OCI-LY3 (cell line): ENCODE results near the gene OTOGL.

Source experiments
- H2AFZ ChIP-seq: fragments of 200-600, 300-600 bp; shearing (Covaris generic); 2 replicates; pipeline ENCODE4 v1.6.0; 2014; ENCODE audit warnings: antibody characterized with exemption, low read depth, low read length
- H3K27ac ChIP-seq: fragments of 200-600, 300-600 bp; sonication (generic); 2 replicates; pipeline ENCODE4 v1.5.1; 2014; ENCODE audit warnings: mild to moderate bottlenecking, low read length, moderate library complexity, mixed read lengths
- H3K27me3 ChIP-seq: fragments of 200-600, 300-600 bp; sonication (generic); 2 replicates; pipeline ENCODE4 v1.6.1; 2014; ENCODE audit warnings: low read depth, low read length, mixed read lengths
- H3K36me3 ChIP-seq: fragments of 200-600, 300-600 bp; sonication (generic); replicated peaks from 2 replicates; pipeline ENCODE3; 2014; ENCODE audit warnings: low read depth, low read length, mixed read lengths
- H3K4me1 ChIP-seq: fragments of 300-600, 200-600 bp; sonication (generic); 2 replicates; pipeline ENCODE4 v1.6.1; 2014; ENCODE audit warnings: low read length, mixed read lengths
- H3K4me2 ChIP-seq: fragments of 200-600, 300-600 bp; sonication (generic); 2 replicates; pipeline ENCODE4 v1.6.1; 2014; ENCODE audit warnings: low read length, mixed read lengths
- H3K4me3 ChIP-seq: fragments of 300-600, 200-600 bp; sonication (generic); 2 replicates; pipeline ENCODE4 v1.5.1; 2014; ENCODE audit warnings: antibody characterized with exemption, mild to moderate bottlenecking, low read length, moderate library complexity
- H3K79me2 ChIP-seq: fragments of 300-600, 200-600 bp; shearing (Covaris generic); 2 replicates; pipeline ENCODE4 v1.6.1; 2014; ENCODE audit warnings: mild to moderate bottlenecking, low read length, mixed read lengths
- H3K9ac ChIP-seq: fragments of 300-600, 200-600 bp; shearing (Covaris generic); 2 replicates; pipeline ENCODE4 v1.6.0; 2014; ENCODE audit warnings: mild to moderate bottlenecking, low read length, moderate library complexity
- H3K9me3 ChIP-seq: fragments of 200-600, 300-600 bp; shearing (Covaris generic); 2 replicates; pipeline ENCODE4 v1.6.1; 2014; ENCODE audit warnings: low read length, mixed read lengths; ENCODE audit not compliant: insufficient read depth
- H4K20me1 ChIP-seq: fragments of 200-600, 300-600 bp; sonication (generic); 2 replicates; pipeline ENCODE4 v1.6.1; 2016; ENCODE audit warnings: low read length, mixed read lengths; ENCODE audit not compliant: insufficient read depth
- EZH2phosphoT487 ChIP-seq: fragments of 200-600 bp; shearing (Covaris generic); IDR thresholded peaks from 2 replicates; pipeline ENCODE4 v1.6.1; 2018; ENCODE audit warnings: antibody characterized with exemption, mixed run types, low read depth
- TF ChIP-seq, protein P1 (sequence below): fragments of 200-600, 300-600 bp; sonication (generic); IDR thresholded peaks from 2 replicates; pipeline ENCODE4 v1.5.1; 2014; ENCODE audit warnings: antibody characterized with exemption, low read length, low read depth

OTOGL gene

DNA sequence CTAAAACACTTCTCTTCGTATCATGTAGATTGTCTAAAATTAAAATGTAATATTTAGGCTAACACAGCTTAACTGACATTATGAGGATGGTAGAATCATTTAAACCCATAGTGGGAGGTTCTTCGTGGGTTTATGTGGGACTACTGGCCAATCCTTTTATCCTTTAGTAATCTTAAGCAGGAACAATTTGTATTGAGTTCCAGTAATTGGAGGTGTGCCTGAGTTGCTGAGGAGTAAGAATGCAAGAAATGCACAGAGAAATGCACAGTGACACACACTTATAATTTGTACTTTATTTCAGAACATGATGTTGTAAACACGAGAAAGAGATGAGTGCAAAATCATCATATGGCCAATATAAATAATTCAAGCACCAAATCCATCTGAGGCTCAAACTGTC lies 22.3 kb downstream of the OTOGL start:
- Histone ChIP-seq H3K4me1 (no peaks in the 10 kb centered on the region), H3K79me2 (no peaks in the 10 kb centered on the region), H3K9me3 (no peaks in the 10 kb centered on the region), H3K4me3 (no peak overlapping the region), H2AFZ (no peak overlapping the region), H3K27ac (no peak overlapping the region), H3K36me3 (no peaks in the 10 kb centered on the region), H3K27me3 (no peaks in the 10 kb centered on the region), H4K20me1 (no peaks in the 10 kb centered on the region), H3K4me2 (no peak overlapping the region), H3K9ac (no peak overlapping the region)
- TF ChIP-seq EZH2phosphoT487, result no peak
- TF ChIP-seq, protein P1, sequence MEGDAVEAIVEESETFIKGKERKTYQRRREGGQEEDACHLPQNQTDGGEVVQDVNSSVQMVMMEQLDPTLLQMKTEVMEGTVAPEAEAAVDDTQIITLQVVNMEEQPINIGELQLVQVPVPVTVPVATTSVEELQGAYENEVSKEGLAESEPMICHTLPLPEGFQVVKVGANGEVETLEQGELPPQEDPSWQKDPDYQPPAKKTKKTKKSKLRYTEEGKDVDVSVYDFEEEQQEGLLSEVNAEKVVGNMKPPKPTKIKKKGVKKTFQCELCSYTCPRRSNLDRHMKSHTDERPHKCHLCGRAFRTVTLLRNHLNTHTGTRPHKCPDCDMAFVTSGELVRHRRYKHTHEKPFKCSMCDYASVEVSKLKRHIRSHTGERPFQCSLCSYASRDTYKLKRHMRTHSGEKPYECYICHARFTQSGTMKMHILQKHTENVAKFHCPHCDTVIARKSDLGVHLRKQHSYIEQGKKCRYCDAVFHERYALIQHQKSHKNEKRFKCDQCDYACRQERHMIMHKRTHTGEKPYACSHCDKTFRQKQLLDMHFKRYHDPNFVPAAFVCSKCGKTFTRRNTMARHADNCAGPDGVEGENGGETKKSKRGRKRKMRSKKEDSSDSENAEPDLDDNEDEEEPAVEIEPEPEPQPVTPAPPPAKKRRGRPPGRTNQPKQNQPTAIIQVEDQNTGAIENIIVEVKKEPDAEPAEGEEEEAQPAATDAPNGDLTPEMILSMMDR, result no peak

DNA sequence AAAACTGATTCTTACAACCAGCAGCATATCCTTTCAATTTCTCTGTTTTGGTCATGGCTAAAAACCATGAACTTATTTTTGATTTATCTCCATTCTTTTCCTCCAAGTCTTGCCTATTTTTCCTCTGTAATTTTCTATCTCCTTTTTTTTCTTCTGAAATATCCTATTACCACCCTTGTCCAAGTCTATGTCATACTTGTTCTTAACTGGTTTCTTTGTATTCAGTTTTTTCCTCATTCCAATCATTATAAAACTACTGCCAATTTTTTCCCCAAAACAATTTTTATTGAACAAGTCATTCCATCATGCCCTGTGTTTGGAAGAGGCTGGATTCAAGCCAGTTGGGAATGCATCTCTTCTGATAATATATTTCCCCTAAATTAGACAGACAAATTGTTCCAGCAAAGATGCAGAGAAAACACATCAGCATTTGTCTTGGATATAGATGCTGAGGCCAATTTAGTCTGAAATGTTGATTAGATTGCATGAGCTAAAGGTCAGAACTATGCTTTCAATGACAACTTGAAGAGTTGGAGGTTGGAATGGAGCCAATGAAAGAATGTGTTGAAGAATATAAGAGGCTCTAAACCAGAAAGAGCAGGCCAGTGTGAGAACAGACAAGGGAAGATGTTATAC lies 30.7 kb downstream of the OTOGL start:
- Histone ChIP-seq H3K79me2 (no peaks in the 10 kb centered on the region), H3K27ac (no peak overlapping the region), H3K9me3 (no peaks in the 10 kb centered on the region), H3K4me1 (no peaks in the 10 kb centered on the region), H4K20me1 (no peaks in the 10 kb centered on the region), H3K4me2 (no peak overlapping the region), H3K4me3 (no peak overlapping the region), H2AFZ (no peak overlapping the region), H3K9ac (no peak overlapping the region), H3K27me3 (no peaks in the 10 kb centered on the region), H3K36me3 (no peaks in the 10 kb centered on the region)
- TF ChIP-seq, protein P1, result no peak
- TF ChIP-seq EZH2phosphoT487, result no peak

DNA sequence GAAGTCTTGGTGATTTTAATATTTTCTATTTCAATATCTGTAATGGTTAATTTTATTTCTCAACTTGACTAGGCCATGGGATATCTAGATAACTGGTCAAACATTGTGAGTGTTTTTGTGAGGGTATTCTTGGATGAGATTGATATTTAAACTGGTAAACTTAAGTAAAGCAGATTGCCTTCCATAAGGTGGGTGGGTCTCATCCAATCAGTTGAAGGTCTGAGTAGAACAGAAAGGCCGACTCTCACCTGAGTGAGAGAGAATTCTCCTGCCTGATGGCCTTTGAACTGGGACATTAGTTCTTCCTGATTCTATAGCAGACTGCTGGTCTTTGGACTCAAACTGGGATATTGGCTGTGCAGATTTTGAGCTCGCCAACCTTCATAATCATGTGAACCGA lies 36.3 kb downstream of the OTOGL start:
- H3K9me3 ChIP-seq, result no peaks in the 10 kb centered on the region
- no peak overlapping the region for H3K4me2 ChIP-seq
- 0 out of 2 replicates have a peak, but pooled peaks cover 4% of the 10 kb centered on the region for H3K27me3 ChIP-seq
- H3K36me3 ChIP-seq, result no peaks in the 10 kb centered on the region
- no peaks in the 10 kb centered on the region for H3K4me1 ChIP-seq
- H4K20me1 ChIP-seq, result no peaks in the 10 kb centered on the region
- H2AFZ ChIP-seq, result no peak overlapping the region
- H3K4me3 ChIP-seq, result no peak overlapping the region
- no peak overlapping the region for H3K27ac ChIP-seq
- no peaks in the 10 kb centered on the region for H3K79me2 ChIP-seq
- no peak overlapping the region for H3K9ac ChIP-seq
- TF ChIP-seq EZH2phosphoT487, result no peak
- TF ChIP-seq, protein P1, result no peak

DNA sequence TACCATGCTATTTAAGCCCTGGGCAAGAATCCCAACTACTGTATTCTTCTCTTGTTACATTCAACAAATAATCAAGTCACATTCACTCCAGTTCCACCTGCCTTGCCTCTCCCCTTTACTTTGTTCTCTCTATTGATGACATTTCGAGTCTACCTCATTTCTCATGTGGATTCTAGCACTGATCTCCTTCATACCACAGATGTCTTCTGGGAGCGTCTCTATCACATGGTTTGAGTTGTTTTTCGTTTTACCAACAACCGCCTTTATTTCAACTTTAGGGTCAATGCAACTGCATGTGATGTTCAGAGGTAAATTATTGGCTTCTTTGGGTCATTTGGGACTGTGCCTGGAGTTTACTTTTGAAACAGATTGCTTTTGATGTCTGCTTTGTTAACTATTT lies 40.7 kb downstream of the OTOGL start:
- Histone ChIP-seq H2AFZ (no peak overlapping the region), H3K27me3 (0 out of 2 replicates have a peak, but pooled peaks cover 4% of the 10 kb centered on the region), H3K79me2 (no peaks in the 10 kb centered on the region), H3K4me1 (no peaks in the 10 kb centered on the region), H3K27ac (no peak overlapping the region), H3K9me3 (no peaks in the 10 kb centered on the region), H3K9ac (no peak overlapping the region), H4K20me1 (no peaks in the 10 kb centered on the region), H3K36me3 (no peaks in the 10 kb centered on the region), H3K4me2 (no peak overlapping the region), H3K4me3 (no peak overlapping the region)
- TF ChIP-seq, protein P1, result no peak
- TF ChIP-seq EZH2phosphoT487, result no peak
